ENCODE measurements around the gene HIRIP3. TPM values are rescaled to one million over a fixed set of nuclear protein-coding genes. Genes with fewer than 3 reads are reported as not detected.

The HIRIP3 gene
- total and polyA plus RNA-seq, 2 of the 13 experiments (the other 11 are each of a cell fraction or from before 2014, with no cell fraction given) = 12.6 to 17.2 TPM

DNA sequence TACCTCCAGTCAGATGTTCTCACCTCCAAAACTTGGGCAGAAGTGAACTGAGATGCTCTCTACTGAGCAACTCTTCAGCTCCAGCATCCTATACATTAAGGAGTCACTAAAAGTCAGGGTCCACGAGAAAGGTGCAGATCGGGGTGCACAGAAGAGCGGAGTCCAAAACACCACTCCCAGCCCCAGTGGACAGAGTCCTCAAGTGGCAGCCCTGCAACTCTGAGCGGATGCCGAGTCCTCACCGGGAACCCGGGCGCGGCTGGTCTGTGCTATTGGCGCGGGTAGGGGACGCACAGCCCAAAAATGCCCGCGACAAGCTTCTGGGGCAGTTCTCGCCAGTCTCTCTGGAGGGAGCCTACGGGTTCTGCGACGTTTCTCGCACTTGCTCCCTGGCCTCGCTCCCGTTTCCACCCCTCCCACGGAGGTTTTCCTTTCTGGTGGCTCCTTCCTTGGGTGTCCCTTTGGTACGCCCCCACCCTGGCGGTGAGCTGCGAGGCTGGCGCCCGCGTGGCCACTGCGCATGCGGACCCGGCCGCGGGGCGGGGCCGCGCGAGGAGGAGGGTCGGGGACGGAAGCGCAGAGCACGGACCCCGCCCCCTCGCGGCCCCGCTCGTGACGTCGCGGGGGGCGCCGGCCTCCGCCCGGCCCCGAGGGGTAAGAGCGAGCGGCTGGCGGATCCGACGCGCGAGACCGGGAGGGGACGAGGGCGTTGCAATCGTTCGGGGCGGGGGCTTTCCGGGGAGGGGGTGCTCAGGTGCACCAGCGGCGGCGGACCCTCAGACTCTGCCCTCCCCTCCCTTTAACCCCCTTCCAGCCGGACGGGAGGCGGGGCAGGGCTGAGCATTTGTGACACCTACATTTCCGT lies 33.7 kb downstream of the HIRIP3 start, which contains the start of gene TMEM219 (continued):
- TF ChIP-seq, protein P1, sequence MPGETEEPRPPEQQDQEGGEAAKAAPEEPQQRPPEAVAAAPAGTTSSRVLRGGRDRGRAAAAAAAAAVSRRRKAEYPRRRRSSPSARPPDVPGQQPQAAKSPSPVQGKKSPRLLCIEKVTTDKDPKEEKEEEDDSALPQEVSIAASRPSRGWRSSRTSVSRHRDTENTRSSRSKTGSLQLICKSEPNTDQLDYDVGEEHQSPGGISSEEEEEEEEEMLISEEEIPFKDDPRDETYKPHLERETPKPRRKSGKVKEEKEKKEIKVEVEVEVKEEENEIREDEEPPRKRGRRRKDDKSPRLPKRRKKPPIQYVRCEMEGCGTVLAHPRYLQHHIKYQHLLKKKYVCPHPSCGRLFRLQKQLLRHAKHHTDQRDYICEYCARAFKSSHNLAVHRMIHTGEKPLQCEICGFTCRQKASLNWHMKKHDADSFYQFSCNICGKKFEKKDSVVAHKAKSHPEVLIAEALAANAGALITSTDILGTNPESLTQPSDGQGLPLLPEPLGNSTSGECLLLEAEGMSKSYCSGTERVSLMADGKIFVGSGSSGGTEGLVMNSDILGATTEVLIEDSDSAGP (CRISPR knock-in tag; IDR thresholded peaks at IDR 0.05; ENCODE audit: borderline replicate concordance) = peak; percentile 85; the same call in 1 of the 2 replicates
- TF ChIP-seq MED8 (CRISPR knock-in tag; IDR thresholded peaks at IDR 0.05; ENCODE audit: insufficient replicate concordance) = peak; percentile 60
- TF ChIP-seq, protein P2, sequence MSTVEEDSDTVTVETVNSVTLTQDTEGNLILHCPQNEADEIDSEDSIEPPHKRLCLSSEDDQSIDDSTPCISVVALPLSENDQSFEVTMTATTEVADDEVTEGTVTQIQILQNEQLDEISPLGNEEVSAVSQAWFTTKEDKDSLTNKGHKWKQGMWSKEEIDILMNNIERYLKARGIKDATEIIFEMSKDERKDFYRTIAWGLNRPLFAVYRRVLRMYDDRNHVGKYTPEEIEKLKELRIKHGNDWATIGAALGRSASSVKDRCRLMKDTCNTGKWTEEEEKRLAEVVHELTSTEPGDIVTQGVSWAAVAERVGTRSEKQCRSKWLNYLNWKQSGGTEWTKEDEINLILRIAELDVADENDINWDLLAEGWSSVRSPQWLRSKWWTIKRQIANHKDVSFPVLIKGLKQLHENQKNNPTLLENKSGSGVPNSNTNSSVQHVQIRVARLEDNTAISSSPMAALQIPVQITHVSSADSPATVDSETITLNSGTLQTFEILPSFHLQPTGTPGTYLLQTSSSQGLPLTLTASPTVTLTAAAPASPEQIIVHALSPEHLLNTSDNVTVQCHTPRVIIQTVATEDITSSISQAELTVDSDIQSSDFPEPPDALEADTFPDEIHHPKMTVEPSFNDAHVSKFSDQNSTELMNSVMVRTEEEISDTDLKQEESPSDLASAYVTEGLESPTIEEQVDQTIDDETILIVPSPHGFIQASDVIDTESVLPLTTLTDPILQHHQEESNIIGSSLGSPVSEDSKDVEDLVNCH (CRISPR knock-in tag; IDR thresholded peaks at IDR 0.05) = 0 out of 2 replicates have a peak, but pooled peaks have one; percentile 28
- TF ChIP-seq, protein P3, sequence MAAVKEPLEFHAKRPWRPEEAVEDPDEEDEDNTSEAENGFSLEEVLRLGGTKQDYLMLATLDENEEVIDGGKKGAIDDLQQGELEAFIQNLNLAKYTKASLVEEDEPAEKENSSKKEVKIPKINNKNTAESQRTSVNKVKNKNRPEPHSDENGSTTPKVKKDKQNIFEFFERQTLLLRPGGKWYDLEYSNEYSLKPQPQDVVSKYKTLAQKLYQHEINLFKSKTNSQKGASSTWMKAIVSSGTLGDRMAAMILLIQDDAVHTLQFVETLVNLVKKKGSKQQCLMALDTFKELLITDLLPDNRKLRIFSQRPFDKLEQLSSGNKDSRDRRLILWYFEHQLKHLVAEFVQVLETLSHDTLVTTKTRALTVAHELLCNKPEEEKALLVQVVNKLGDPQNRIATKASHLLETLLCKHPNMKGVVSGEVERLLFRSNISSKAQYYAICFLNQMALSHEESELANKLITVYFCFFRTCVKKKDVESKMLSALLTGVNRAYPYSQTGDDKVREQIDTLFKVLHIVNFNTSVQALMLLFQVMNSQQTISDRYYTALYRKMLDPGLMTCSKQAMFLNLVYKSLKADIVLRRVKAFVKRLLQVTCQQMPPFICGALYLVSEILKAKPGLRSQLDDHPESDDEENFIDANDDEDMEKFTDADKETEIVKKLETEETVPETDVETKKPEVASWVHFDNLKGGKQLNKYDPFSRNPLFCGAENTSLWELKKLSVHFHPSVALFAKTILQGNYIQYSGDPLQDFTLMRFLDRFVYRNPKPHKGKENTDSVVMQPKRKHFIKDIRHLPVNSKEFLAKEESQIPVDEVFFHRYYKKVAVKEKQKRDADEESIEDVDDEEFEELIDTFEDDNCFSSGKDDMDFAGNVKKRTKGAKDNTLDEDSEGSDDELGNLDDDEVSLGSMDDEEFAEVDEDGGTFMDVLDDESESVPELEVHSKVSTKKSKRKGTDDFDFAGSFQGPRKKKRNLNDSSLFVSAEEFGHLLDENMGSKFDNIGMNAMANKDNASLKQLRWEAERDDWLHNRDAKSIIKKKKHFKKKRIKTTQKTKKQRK (IDR thresholded peaks at IDR 0.05; ENCODE audit: low read length) = no peak
- peak; percentile 8; the same call in 1 of the 2 replicates for TF ChIP-seq RFXAP (CRISPR knock-in tag; IDR thresholded peaks at IDR 0.05; ENCODE audit: borderline replicate concordance)
- TF ChIP-seq FOXM1 (CRISPR knock-in tag; IDR thresholded peaks at IDR 0.05) = no peak
- peak; percentile 66 for TF ChIP-seq TBX2 (CRISPR knock-in tag; IDR thresholded peaks at IDR 0.05; ENCODE audit: borderline replicate concordance)
- TF ChIP-seq ZMYM2 (CRISPR knock-in tag; IDR thresholded peaks at IDR 0.05) = peak; percentile 60; the same call in 1 of the 2 replicates
- peak; percentile 75; the same call in 1 of the 2 replicates for TF ChIP-seq ZNF564 (CRISPR knock-in tag; IDR thresholded peaks at IDR 0.05)
- peak; percentile 87 for TF ChIP-seq ZNF652 (CRISPR knock-in tag; IDR thresholded peaks at IDR 0.05; ENCODE audit: borderline replicate concordance, low read depth)
- TF ChIP-seq ZNF878 (CRISPR knock-in tag; IDR thresholded peaks at IDR 0.05) = no peak
- TF ChIP-seq ETV5 (CRISPR knock-in tag; IDR thresholded peaks at IDR 0.05; ENCODE audit: borderline replicate concordance) = peak; percentile 55
- no peak for TF ChIP-seq ZNF773 (CRISPR knock-in tag; IDR thresholded peaks at IDR 0.05; ENCODE audit: borderline replicate concordance)
- TF ChIP-seq SKI (IDR thresholded peaks at IDR 0.05; ENCODE audit: partially characterized antibody) = no peak
- no peak for TF ChIP-seq ZNF180 (CRISPR knock-in tag; IDR thresholded peaks at IDR 0.05; ENCODE audit: borderline replicate concordance, low read depth)
- TF ChIP-seq ZKSCAN5 (CRISPR knock-in tag; IDR thresholded peaks at IDR 0.05) = peak; percentile 87
- no peak for TF ChIP-seq SRSF9 (IDR thresholded peaks at IDR 0.05; ENCODE audit: borderline replicate concordance, insufficient read depth, low read depth, low read length, poor library complexity, severe bottlenecking)
- TF ChIP-seq, protein P4, sequence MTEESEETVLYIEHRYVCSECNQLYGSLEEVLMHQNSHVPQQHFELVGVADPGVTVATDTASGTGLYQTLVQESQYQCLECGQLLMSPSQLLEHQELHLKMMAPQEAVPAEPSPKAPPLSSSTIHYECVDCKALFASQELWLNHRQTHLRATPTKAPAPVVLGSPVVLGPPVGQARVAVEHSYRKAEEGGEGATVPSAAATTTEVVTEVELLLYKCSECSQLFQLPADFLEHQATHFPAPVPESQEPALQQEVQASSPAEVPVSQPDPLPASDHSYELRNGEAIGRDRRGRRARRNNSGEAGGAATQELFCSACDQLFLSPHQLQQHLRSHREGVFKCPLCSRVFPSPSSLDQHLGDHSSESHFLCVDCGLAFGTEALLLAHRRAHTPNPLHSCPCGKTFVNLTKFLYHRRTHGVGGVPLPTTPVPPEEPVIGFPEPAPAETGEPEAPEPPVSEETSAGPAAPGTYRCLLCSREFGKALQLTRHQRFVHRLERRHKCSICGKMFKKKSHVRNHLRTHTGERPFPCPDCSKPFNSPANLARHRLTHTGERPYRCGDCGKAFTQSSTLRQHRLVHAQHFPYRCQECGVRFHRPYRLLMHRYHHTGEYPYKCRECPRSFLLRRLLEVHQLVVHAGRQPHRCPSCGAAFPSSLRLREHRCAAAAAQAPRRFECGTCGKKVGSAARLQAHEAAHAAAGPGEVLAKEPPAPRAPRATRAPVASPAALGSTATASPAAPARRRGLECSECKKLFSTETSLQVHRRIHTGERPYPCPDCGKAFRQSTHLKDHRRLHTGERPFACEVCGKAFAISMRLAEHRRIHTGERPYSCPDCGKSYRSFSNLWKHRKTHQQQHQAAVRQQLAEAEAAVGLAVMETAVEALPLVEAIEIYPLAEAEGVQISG (CRISPR knock-in tag; IDR thresholded peaks at IDR 0.05) = peak; percentile 69

Measured in HepG2 (cell line).